ENCODE measurements around the gene PLSCR3. TPM values are rescaled to one million over a fixed set of nuclear protein-coding genes. Genes with fewer than 3 reads are reported as not detected.

PLSCR3 gene
- total and polyA plus RNA-seq, 2 donors (not counting 3 experiments of a cell fraction or from before 2014, with no cell fraction given) = 59.9 to 94.8 TPM

GRCh38 chr17:7415784-7416183 lies 21.5 kb upstream of the PLSCR3 start:
- no peak for DNase-seq (ENCODE audit: low read depth, low spot score)
- H3K79me2 ChIP-seq (ENCODE audit: control insufficient read depth, insufficient read depth, low read length) = no peaks in the 10 kb centered on the region
- no peak overlapping the region for H3K4me3 ChIP-seq (replicated peaks in 1 of 3; ENCODE audit: insufficient read depth in 1 of 3, low read depth in 1 of 3, low read length in 3 of 3)
- no peaks in the 10 kb centered on the region for H3K9me1 ChIP-seq (replicated peaks; ENCODE audit: control insufficient read depth, extremely low read depth, insufficient read depth, low read length)
- H4K20me1 ChIP-seq (replicated peaks; ENCODE audit: control insufficient read depth, extremely low read depth, insufficient read depth, low read length) = no peaks in the 10 kb centered on the region
- H3K9me3 ChIP-seq (replicated peaks; ENCODE audit: control insufficient read depth, insufficient read depth, low read length) = no peaks in the 10 kb centered on the region
- no TSS peak for BruUV-seq (replicated peaks)
- no peaks in the 10 kb centered on the region for H3K4me1 ChIP-seq (ENCODE audit: control insufficient read depth, extremely low read depth, insufficient read depth, low read length)
- H3K4me2 ChIP-seq (ENCODE audit: insufficient read depth, low read length) = no peak overlapping the region
- peaks cover 0 to 2% of the 10 kb centered on the region in 2 experiments for H3K36me3 ChIP-seq (ENCODE audit: control insufficient read depth in 2 of 2, extremely low read depth in 1 of 2, insufficient read depth in 2 of 2, low read length in 2 of 2)
- FAIRE-seq = no peak
- TF ChIP-seq EZH2 (IDR thresholded peaks at IDR 0.05; ENCODE audit: borderline replicate concordance, low read depth, low read length, severe bottlenecking) = no peak
- no peak for TF ChIP-seq POLR2AphosphoS5 (IDR thresholded peaks at IDR 0.05; ENCODE audit: insufficient read depth, low read depth, low read length)
- TF ChIP-seq JUN (IDR thresholded peaks at IDR 0.05; ENCODE audit: borderline replicate concordance, insufficient read depth, insufficient read length, low read depth) = no peak
- no peak for TF ChIP-seq POLR2A (IDR thresholded peaks at IDR 0.05; ENCODE audit: low read depth, low read length)
- TF ChIP-seq MAX (IDR thresholded peaks at IDR 0.05; ENCODE audit: insufficient read depth, insufficient read length) = no peak
- TF ChIP-seq FOS (IDR thresholded peaks at IDR 0.05; ENCODE audit: borderline replicate concordance, insufficient read depth, low read length) = no peak
- TF ChIP-seq MYC (IDR thresholded peaks at IDR 0.05; ENCODE audit: low read depth, low read length) = no peak
- TF ChIP-seq CTCF (IDR thresholded peaks at IDR 0.05; ENCODE audit: extremely low read depth in 1 of 2, insufficient read depth in 1 of 2, low read depth in 1 of 2, low read length in 2 of 2) = no peak
- no peak for TF ChIP-seq GATA2 (IDR thresholded peaks at IDR 0.05; ENCODE audit: insufficient read depth, insufficient read length, low read depth, low read length)
- H3K9ac ChIP-seq (replicated peaks; ENCODE audit: extremely low read depth, insufficient read depth, low read length) = no peak overlapping the region
- no peak overlapping the region for H2AFZ ChIP-seq (ENCODE audit: low read depth, low read length)
- dilution Hi-C loops (cut with MboI; ENCODE audit: extremely low pct_ligation_motif_present, low sequenced_read_pairs) = no loop called here
- intact Hi-C loops (cut with micrococcal nuclease) = no loop called here
- H3K27me3 ChIP-seq (ENCODE audit: control insufficient read depth in 2 of 2, insufficient read depth in 2 of 2, low read length in 2 of 2) = no peaks in the 10 kb centered on the region
- no peak overlapping the region for H3K27ac ChIP-seq (ENCODE audit: insufficient read depth, low read depth, low read length)
- ChIA-PET CTCF (interaction anchor here (2.2 kb wide), 1 partner anchor 12 kb away, joined by 6 read pairs; the partner anchor contains the start of gene TMEM256), POLR2A (no interaction called here)

Data from endothelial cell of umbilical vein (primary cell).